Activated CD8-positive, alpha-beta memory T cell treated with anti-CD3 and anti-CD28 coated beads for 1 hour (primary cell): ENCODE measurements around the gene CD22.

Experiments
- DNase-seq, 2 donors: peaks; one replicate each; pipeline ENCODE4 v3.0.0-alpha.2; 2020; ENCODE audit warnings: low read depth in 1 of 2; ENCODE audit errors: extremely low read depth in 1 of 2

Gene CD22

DNA sequence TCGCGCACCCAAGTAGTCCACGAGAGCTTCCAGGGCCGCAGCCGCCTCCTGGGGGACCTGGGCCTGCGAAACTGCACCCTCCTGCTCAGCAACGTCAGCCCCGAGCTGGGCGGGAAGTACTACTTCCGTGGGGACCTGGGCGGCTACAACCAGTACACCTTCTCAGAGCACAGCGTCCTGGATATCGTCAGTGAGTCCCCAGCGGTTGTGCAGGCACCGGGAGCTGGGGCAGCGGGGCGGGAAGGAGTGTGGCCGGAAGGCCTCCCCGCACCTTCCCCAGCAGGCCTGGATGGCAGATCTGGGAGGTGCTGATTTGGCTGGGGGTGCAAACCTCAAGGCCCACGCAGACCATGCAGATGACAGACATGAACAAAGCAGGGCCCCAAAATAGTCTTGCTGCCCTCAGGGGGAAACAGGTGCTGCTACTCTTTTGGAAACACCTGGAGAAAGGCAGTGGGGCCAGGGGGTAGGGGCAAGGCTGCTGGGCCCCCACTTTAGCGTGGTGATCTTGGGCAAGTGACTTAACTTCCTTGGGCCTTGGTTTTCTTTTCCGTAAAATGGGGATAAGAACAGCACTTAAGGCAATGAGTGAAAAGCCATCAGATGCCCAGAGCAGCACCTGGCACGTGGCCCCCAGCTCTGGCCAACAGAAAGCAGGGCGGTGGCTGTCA is 33.1 kb upstream of the CD22 start:
- no peak for DNase-seq

DNA sequence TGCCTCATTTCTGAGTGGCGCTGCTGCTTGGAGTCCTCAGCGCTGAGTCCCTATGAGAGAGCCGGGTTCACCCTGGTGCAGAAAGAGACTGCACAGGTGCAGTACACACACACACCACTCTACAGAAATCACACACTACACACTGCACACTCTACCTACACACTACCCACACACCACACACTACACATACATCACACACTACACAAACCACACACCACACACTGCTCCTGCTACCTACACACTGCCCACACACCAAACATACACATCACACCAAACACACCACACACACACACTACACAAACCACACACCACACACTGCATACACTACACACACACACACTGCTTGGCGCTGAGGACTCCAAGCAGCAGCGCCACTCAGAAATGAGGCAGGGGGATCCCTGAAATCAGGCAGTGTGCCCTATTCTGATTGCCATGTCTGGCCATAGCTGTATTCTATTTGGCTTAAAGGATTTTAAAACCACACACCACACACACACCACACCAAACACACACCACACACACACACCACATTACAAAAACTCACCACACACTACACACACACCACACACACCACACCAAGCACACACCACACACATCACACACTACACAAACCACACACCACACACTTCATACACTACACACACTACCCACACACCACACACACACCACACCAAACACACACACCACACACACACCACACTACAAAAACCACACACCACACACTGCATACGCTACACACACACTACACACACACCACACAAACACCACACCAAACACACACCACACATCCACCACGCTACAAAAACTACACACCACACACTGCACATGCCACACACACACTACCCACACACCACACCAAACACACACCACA is 32.1 kb upstream of the CD22 start:
- DNase-seq: no peak

GRCh38 chr19:35297515-35297848 is 31.5 kb upstream of the CD22 start:
- no peak for DNase-seq

DNA sequence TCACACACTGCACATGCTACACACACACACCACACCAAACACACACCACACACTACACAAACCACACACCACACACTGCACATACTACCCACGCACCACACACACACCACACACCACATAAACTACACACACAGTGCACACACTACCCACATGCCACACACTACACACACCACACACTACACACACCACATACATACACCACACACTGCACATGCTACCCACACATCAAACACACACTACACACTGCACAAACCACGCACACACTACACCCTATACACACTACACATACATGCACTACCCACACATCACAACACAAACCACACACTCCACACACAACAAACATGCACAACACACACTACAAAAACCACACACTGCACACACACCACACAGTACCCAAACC is 31.1 kb upstream of the CD22 start:
- DNase-seq: no peak

DNA sequence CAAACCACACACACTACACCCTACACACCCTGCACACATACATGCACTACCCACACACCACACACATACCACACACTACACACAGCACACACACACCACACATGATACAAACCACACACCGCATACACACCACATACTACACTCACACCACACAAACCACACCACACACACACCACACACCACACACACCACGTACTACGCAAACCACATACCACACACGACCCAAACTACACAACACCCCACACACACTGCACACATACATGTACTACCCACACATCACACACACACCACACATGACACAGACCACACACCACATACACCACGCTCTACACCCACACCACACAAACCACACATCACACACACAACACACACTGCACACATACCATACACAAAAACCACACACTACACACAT is 30.4 kb upstream of the CD22 start:
- no peak for DNase-seq

DNA sequence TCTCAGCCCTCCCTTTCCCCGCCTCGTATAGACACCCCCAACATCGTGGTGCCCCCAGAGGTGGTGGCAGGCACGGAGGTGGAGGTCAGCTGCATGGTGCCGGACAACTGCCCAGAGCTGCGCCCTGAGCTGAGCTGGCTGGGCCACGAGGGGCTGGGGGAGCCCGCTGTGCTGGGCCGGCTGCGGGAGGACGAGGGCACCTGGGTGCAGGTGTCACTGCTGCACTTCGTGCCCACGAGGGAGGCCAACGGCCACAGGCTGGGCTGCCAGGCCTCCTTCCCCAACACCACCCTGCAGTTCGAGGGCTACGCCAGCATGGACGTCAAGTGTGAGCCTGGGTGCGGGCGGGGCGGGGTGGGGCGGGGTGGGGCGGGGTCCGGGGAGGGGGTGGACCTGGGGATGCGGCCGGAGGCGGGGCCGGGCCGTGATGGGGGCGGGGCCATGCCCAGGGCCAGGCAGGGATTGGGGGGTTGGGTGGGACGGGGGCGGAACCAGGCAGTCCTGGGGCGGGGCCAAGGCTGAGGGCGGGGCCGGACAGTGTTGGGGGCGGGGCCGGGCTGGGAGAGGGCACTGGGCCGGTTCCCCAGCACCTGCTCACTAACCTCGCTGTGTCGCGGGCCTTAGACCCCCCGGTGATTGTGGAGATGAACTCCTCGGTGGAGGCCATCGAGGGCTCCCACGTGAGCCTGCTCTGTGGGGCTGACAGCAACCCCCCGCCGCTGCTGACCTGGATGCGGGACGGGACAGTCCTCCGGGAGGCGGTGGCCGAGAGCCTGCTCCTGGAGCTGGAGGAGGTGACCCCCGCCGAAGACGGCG is 29.3 kb upstream of the CD22 start:
- DNase-seq: no peak

DNA sequence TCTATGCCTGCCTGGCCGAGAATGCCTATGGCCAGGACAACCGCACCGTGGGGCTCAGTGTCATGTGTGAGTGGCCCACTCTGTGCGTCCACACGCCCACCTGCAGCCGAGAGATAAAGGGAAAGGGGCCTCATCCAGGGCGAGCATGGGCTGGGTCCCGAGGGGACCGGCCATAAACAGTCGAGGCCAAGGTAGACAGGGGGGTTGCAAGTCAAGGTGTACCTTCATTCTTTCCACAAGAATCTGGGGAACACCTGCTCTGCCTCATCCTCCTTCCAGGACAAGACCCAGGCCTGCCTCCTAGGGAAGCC is 28.7 kb upstream of the CD22 start:
- DNase-seq: no peak

DNA sequence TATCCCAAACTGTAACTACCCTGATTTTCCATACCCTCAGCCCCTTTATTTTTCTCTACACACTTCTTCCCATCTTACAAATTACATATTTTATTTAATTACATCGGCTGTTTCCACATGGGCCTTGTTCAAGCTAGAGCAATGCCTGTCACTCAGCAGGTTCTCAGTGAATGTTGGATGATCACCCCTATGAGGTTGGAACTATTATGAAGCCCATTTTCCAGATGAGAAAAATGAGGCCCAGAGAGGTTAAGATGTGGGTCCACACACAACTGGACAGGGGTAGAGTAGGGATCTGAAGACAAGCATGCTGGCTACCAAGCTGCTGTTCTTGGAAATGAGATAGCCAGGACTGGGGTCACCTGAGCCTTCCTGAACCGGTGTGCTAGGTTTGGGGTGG is 27.0 kb upstream of the CD22 start:
- DNase-seq: no peak

GRCh38 chr19:35302446-35302845 is 26.5 kb upstream of the CD22 start:
- no peak for DNase-seq

- DNase-seq: no peak
Observed at GRCh38 chr19:35303357-35303915, 25.6 kb upstream of the CD22 start.

DNA sequence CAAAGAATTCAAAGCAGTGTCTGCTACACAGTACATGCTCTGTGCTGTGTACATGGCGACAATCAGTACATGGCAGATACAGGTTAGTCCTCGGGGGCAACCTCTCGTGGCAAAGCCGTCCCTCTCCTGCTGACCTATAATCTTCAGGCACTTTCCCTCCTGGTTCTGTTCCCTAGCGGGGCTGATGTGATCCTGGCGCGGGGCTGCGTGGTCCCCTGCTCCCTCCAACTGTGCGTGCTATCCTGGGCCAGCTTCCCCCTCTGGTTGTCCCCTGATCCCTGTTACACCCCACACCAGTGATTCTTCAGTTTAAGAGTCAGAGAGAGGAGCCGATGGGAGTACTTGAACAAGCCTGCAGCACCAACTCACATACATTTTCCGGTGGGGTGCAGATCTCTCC is 25.0 kb upstream of the CD22 start:
- DNase-seq: no peak

- no peak for DNase-seq
Observed at GRCh38 chr19:35305181-35305580, 23.8 kb upstream of the CD22 start.

- DNase-seq: no peak
Observed at GRCh38 chr19:35306473-35307246, 22.3 kb upstream of the CD22 start.

DNA sequence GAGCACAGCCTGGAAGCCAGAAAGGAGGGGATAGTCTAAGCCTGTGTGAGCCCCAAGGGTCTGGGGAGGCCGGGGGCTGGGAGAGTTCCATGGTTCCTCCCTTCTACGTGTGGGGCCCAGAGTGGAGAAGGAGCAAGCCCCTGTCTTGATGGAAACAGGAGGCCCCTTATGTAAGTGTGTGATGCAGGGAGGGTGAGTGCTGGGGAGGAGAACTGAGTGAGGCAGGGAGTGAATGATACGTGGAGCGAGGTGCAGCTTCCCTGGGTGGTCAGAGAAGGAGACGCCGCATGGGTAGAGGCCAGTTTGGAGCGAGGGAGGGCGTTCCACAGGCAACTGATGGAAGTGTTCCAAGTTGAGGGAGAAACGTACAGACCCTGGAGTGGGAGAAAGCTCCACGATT is 21.1 kb upstream of the CD22 start:
- no peak for DNase-seq

DNA sequence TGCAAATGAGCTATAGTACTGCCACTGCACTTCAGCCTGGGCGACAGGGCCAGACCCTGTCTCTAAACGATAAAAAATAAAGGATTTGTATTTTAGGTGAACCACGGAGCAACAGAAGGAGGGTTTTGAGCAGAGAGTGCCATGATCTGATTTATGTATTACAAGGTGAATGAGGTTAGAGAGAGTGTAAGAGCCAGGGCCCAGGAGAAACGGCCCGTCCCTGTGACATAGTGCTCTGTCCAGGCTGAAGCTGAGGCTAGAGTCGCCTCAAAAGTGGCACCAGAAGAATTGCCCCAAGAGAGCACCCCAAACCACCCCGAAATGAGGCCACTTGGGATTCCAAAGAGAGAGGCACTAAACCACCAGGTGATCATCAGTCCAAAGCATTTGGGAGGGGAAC is 20.1 kb upstream of the CD22 start:
- DNase-seq: no peak

GRCh38 chr19:35309481-35310279 is 19.3 kb upstream of the CD22 start:
- no peak for DNase-seq

GRCh38 chr19:35310331-35310730 is 18.7 kb upstream of the CD22 start:
- no peak for DNase-seq

DNA sequence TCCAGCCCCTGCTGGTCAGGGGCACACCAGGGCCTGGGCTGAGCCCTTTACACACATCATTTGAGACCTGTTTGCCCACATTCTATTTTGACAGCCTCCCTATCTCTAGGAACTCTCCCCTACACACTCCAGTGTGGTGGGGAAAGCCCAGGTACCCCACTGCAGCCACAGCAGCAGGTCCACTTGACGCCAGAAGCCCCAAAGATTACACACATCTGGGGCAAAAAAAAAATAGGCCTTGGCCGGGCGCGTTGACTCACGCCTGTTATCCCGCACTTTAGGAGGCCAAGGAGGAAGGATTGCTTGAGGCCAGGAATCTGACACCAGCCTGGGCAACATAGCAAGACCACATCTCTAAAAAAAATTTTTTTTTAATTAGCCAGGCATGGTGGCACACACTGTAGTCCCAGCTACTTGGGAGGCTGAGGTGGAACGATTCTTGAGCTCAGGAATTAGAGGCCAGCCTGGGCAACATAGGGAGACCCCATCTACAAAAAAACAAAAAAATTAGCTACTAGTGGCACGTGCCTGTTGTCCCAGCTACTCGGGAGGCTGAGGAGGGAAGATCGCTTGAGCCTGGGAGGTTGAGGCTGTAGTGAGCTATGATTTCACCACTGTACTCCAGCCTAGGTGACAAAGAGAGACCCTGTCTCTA is 18.0 kb upstream of the CD22 start:
- DNase-seq: no peak

DNA sequence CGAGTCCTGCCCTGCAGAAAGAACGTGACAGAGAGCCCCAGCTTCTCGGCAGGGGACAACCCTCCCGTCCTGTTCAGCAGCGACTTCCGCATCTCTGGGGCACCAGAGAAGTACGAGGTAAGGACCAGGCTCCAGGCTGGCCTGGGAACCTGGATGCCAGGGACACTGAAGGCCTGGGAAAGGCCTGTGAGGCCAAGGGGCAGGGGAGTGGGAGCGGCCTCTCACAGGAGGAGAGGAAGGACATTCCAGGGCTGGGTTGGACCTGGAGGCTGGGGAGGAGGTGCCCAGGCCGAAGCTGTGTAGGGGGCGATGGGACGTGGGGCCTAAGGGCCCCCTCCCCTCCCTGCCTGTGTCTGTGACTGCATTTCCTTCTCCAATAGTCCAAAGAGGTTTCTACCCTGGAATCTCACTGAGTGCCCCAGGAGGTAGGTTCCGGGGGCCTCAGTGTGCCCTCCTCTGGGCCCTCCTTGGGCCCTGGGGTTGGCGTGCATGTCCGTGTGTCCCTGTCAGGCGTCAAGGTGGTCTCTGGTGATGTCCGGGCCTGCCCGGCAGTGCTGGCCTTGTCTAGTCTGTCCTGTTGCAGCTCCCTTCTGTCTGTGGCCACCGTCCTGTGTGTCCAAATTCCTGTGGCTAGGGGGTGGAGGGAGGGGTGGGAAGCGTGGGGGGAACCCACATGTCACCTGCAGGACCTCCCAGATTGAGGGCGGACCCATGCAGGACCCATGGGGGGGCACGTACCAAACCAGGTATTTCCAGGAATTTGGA is 16.9 kb upstream of the CD22 start:
- DNase-seq: no peak
